Peyer's patch (tissue), 4 donors: ENCODE data around the gene LRPPRC. TPM values are rescaled to one million over a fixed set of nuclear protein-coding genes. Genes with fewer than 3 reads are reported as not detected.
A peak's percentile ranks its signal among the peaks of the same experiment; 100 is the strongest.

ENCODE experiments used
- DNase-seq, 3 donors: peaks; one replicate each; pipeline ENCODE4 v3.0.0-alpha.2; 2017 to 2019
- H3K27ac ChIP-seq, 4 donors: fragments of 200-600 bp; sonication (generic); one replicate each; pipeline ENCODE4 v1.5.1; 2016 to 2019
- H3K27me3 ChIP-seq, 2 donors: fragments of 200-600 bp; sonication (generic); one replicate each; pipeline ENCODE4 v1.5.1; 2019
- H3K36me3 ChIP-seq, 3 donors: fragments of 200-600 bp; sonication (generic); one replicate each; pipeline ENCODE4 v1.5.1; 2016 to 2019
- H3K4me1 ChIP-seq, 4 donors: fragments of 200-600 bp; sonication (generic); one replicate each; pipeline ENCODE4 v1.5.1; 2016 to 2019
- H3K4me3 ChIP-seq, 4 donors: fragments of 200-600 bp; sonication (generic); 1 replicate in 3 of 4; 2 replicates in 1 of 4; pipeline ENCODE4 v1.5.1; 2016 to 2019; ENCODE audit warnings: mild to moderate bottlenecking in 1 of 4
- H3K9me3 ChIP-seq, 4 donors: fragments of 200-600 bp; sonication (generic); one replicate each; pipeline ENCODE4 v1.5.1; 2016 to 2019; ENCODE audit warnings: mild to moderate bottlenecking in 1 of 4
- CTCF ChIP-seq, 6 experiments: fragments of 450-650 bp in 4 of 6; fragments of 200-600 bp in 2 of 6; sonication (generic) in 1 of 6; IDR thresholded peaks; one replicate each; pipeline ENCODE4 v1.5.1; 2017 to 2019; ENCODE audit warnings: antibody characterized with exemption in 6 of 6, mild to moderate bottlenecking in 3 of 6, moderate library complexity in 1 of 6
- POLR2A ChIP-seq, 2 donors: fragments of 450-650 bp; IDR thresholded peaks; one replicate each; pipeline ENCODE4 v1.5.1; 2017; ENCODE audit warnings: antibody characterized with exemption in 2 of 2, mild to moderate bottlenecking in 2 of 2, moderate library complexity in 2 of 2
- total RNA-seq, 4 donors: library from RNA; depleted of rRNA; stranded (reverse); fragments of >200 nt; gene quantifications; one replicate each; pipeline ENCODE4 v1.1.0, GENCODE V29; 2016

Gene LRPPRC
- total RNA-seq, 4 donors from 2014 or later = 45.7 to 70.1 (median 53.3) TPM

- H3K9me3 ChIP-seq = no peaks in the 10 kb centered on the region
- no peak overlapping the region for H3K27ac ChIP-seq
- H3K4me3 ChIP-seq = no peak overlapping the region
- H3K27me3 ChIP-seq = no peaks in the 10 kb centered on the region
- no peaks in the 10 kb centered on the region for H3K4me1 ChIP-seq
- H3K36me3 ChIP-seq = peaks cover 0 to 78% (median 0%) of the 10 kb centered on the region in 3 donors
- no peak for TF ChIP-seq POLR2A (IDR thresholded peaks at IDR 0.05)
- no peak for TF ChIP-seq CTCF (IDR thresholded peaks at IDR 0.05)
- no peak for DNase-seq
These were observed 18.0 kb downstream of the LRPPRC start for GRCh38 chr2:43977677-43978375.

- Histone ChIP-seq H3K36me3 (peaks cover 0 to 94% (median 0%) of the 10 kb centered on the region in 3 donors), H3K27ac (no peak overlapping the region)
- TF ChIP-seq POLR2A (IDR thresholded peaks at IDR 0.05) (no peak), CTCF (IDR thresholded peaks at IDR 0.05) (no peak)
These were observed 34.9 kb downstream of the LRPPRC start for GRCh38 chr2:43960921-43961320.

GRCh38 chr2:43958397-43959275 is 37.2 kb downstream of the LRPPRC start:
- no peaks in the 10 kb centered on the region for H3K27me3 ChIP-seq
- no peak overlapping the region for H3K4me3 ChIP-seq
- peaks cover 0 to 98% (median 0%) of the 10 kb centered on the region in 3 donors for H3K36me3 ChIP-seq
- H3K27ac ChIP-seq = no peak overlapping the region
- no peak for DNase-seq
- TF ChIP-seq POLR2A (IDR thresholded peaks at IDR 0.05) = no peak
- TF ChIP-seq CTCF (IDR thresholded peaks at IDR 0.05) = no peak
- no peaks in the 10 kb centered on the region for H3K9me3 ChIP-seq
- no peaks in the 10 kb centered on the region for H3K4me1 ChIP-seq

More at GRCh38 chr2:43960921-43961320, 34.9 kb downstream of the LRPPRC start:
- H3K4me3 ChIP-seq = no peak overlapping the region
- H3K4me1 ChIP-seq = no peaks in the 10 kb centered on the region
- H3K27me3 ChIP-seq = no peaks in the 10 kb centered on the region
- no peaks in the 10 kb centered on the region for H3K9me3 ChIP-seq
- no peak for DNase-seq

GRCh38 chr2:43950383-43951008 is 45.3 kb downstream of the LRPPRC start:
- H3K4me1 ChIP-seq = no peaks in the 10 kb centered on the region
- TF ChIP-seq POLR2A (IDR thresholded peaks at IDR 0.05) = no peak
- peak in 4 of 6 experiments; percentile 46 to 56 (median 53) for TF ChIP-seq CTCF (IDR thresholded peaks at IDR 0.05)
- H3K27me3 ChIP-seq = no peaks in the 10 kb centered on the region
- no peak overlapping the region for H3K4me3 ChIP-seq
- no peak overlapping the region for H3K27ac ChIP-seq
- H3K9me3 ChIP-seq = no peaks in the 10 kb centered on the region
- DNase-seq = peak in 1 of 3 donors; percentile 47
- H3K36me3 ChIP-seq = peaks cover 0 to 64% (median 0%) of the 10 kb centered on the region in 3 donors

- no peak for TF ChIP-seq POLR2A (IDR thresholded peaks at IDR 0.05)
- no peak for TF ChIP-seq CTCF (IDR thresholded peaks at IDR 0.05)
- H3K36me3 ChIP-seq = peaks cover 0 to 61% (median 0%) of the 10 kb centered on the region in 3 donors
These were observed 47.4 kb downstream of the LRPPRC start for GRCh38 chr2:43948370-43948769.

More at GRCh38 chr2:43948370-43948769, 47.4 kb downstream of the LRPPRC start:
- no peak for DNase-seq
- H3K4me3 ChIP-seq = no peak overlapping the region
- no peak overlapping the region for H3K27ac ChIP-seq
- H3K4me1 ChIP-seq = no peaks in the 10 kb centered on the region
- no peaks in the 10 kb centered on the region for H3K27me3 ChIP-seq
- H3K9me3 ChIP-seq = no peaks in the 10 kb centered on the region
